ENCODE data around the gene ZNF487. TPM values are rescaled to one million over a fixed set of nuclear protein-coding genes. Genes with fewer than 3 reads are reported as not detected.
A peak's percentile ranks its signal among the peaks of the same experiment; 100 is the strongest.
"Not testable (repeated sequence)": the region's sequence is repeated elsewhere in the genome, so short reads cannot be mapped to it uniquely, and the experiment has no call there.

ZNF487 gene
- total RNA-seq = 10.6 TPM

DNA sequence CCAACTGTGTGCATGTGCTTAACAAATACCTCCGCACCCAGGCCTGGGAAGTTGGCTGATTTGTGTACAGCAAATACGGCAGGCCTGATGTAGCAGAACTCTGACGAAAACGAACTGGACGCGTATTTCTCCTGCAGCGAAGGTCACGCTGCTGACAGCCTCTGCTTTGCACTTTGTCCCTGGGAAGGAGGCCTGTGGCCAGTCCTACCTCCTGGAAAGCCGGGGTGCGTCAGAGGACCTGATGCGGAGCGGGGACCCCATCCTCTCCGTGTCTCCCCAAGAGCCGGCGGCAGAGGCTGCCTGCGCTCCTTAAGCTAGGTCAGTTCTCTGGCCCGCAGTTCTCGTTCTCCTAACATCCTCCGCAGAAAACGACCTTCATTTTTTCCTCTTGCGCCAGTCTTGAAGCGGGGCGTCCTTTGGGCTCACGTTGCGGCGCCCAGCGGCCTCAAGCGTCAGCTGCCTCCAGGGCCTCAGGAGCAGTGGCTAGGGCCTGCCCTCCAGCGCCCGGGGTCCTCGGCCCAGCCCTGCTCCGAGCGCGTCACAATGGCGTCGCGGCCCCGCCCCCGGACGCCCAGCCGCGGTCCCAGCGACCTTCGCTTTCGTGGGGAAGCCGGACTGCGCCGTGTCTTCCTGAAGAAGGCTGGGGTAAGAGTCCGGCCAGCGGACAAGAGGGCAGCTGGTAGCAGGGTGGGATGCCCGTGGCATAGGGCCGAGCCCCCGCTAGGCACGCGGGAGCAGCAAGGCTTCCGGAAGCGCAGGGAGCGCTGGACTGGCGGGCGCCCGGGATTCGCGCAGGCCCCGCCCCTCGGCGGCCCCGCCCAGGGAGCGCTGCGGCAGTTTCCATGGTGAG, at the start of gene ZNF487:
TSS of gene ZNF487 (plus strand) at position 821 of the 850 bp plus-strand sequence. CDS start 38,703 bp downstream, outside the sequence.
- FAIRE-seq (no peak), DNase-seq (ENCODE audit: low spot score in 2 of 2) (peak; percentile 92 to 93)

DNA sequence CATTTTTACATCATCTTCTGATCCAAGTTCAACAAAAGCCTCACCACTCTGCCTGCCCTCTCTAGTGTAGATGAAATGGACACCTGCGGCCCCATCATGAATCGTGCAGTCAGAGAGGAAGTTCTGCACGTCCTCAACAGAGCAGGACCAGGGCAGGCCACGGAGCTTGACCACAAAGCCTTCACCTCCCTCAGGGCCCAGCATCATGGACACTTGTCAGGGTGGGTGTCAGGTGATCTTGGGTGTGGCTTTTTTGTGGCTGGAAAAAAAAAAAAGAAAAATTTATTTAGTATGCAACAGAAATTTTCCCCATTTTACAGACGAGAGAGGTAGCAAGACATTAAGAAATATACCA, 49.3 kb upstream of the ZNF487 start:
- DNase-seq (ENCODE audit: low spot score in 2 of 2) = no peak

DNA sequence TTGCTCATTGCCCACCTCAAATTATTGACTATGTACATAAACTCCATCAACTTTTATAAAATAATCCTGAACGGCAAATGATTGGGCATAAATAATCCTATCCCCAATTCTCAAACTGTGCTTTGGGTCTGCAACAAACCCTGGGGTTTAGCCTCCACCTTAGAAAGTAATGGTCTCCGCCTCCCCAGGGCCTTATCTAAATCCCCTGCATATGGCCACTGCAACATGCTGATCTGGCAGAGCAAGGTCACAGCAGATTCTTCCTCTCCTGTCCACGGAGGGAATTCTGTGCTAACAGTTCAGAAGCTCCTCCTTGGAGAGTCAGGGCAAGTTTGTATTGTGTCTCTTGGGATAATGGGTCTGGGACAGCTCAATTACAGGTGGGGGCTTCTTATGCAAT, 47.0 kb upstream of the ZNF487 start:
- DNase-seq (ENCODE audit: low spot score in 2 of 2) (no peak), FAIRE-seq (no peak)

More for the DNA sequence above, 49.3 kb upstream of the ZNF487 start:
- FAIRE-seq = no peak

DNA sequence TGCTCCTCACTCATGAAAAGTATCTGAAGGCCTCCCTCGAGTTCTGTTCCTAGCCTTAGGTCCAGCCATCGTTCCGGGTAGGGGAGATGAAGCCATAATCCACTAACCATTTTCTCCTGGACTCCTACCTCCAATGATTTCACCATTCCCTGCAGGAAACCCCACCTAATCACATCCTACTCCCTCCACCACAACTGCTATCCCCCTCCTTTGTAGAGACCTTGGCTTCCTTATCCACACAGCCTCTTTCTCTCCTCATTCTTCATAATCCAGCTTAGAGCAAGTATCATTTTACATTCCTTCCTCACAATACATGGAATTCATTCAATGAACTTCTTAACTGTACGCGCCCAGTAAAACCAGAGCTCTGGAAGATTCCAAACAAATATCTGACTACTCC, 46.6 kb upstream of the ZNF487 start:
- DNase-seq (ENCODE audit: low spot score in 2 of 2) (no peak), FAIRE-seq (no peak)

DNA sequence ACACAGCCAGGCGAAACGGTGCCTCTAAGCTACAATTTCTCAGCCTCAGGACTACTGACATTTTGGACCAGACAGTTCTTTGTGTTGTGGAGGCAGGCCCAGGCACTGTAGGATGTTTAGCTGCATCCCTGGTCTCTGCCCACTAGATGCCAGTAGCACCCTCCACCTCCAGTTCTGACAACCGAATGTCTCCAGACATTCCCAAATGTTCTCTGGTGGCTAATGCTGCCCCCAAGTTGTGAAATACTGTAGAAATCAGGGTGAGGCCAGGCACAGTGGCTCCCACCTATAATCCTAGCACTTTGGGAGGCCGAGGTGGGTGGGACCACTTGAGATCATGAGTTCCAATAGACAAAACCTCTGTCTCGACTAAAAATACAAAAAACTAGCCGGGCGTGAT, 46.2 kb upstream of the ZNF487 start:
- FAIRE-seq (no peak), DNase-seq (ENCODE audit: low spot score in 2 of 2) (peak; percentile 48 to 53)

DNA sequence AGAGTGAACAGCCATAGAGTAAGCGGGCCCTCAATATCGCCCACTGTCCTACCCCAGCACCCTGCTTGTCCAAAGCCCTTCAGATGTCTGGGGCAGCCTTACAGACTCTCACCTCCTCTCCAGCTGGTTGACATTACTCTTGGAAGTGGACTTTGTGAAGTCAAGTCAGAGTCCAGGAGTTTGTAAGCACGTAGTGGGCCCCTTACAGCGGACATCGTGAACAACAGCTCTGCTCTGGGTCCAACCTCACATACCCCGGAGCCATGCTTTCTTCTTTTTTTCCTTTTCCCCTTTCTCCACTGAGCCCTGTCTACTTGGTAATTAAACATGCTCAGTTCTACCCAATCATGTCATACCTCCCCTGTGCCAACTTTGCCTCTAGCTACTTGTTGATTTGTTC, 45.4 kb upstream of the ZNF487 start:
- DNase-seq (ENCODE audit: low spot score in 2 of 2) (no peak), FAIRE-seq (no peak)

DNA sequence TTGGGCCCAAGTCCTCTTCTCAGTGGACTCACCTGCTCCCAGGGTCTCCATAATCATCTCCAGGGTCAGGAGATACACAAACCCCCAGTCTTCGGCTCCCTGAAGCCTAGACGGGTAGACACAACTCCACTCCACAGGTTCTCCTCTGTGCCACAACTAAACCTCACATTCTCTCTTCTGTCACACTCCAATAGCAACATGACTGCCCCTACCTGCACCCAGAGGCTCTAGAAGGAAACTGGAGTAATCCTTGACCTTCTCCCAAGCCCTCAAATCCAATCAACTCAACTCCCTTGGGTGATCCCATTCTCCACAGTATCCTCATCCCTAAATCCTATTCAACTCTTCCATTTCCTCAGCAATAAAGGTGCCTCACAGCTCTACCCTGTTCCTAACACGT, 44.2 kb upstream of the ZNF487 start:
- no peak for FAIRE-seq

DNA sequence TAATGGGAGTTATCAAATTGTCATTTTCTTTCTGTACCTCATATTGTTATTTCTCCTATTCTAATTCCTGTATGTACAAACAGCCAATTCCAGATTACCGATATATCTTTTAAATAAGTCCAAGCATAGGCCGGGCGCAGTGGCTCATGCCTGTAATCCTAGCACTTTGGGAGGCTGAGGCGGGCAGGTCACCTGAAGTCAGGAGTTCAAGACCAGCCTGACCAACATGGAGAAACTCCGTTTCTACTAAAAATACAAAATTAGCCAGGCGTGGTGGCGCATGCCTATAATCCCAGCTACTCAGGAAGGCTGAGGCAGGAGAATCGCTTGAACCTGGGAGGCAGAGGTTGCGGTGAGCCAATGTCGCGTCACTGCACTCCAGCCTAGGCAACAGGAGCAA, 43.7 kb upstream of the ZNF487 start:
- DNase-seq (ENCODE audit: low spot score in 2 of 2); FAIRE-seq: not testable (repeated sequence)

More for the DNA sequence above, 44.2 kb upstream of the ZNF487 start:
- DNase-seq (ENCODE audit: low spot score in 2 of 2) = no peak

DNA sequence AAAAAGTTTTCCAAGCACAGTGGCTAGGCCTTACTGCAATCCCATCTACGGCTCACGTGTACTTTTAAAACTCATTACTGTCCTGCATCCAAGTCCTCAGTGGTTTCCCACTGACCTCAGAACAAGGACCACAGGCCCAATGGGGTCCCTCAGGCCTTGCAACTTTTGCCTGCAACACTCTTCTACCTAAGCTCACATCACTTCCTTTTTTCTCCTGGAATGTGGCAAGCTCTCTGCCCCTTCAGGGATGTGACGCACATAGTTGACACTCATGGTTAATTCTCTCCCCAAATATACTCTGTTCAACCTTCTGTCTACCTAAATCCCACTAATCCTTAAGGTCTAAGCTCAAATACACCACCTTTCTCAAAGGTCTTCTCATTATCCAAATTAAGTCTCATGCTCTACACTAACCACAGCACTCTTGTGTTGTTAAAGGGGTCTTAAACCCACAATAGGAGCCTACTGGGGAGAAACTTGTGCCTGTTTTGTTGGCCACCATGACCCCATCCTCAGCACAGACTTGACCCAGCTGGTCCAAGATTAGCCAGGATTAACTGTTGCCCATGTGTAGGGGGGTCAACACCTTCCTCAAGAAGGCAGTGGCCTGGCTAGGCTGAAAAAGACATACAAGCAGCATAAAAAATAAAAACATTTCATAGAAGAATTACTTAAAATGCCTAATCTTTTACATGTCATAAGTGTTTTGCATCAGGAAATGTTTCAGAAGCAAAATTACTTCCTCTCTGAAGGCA, 43.1 kb upstream of the ZNF487 start:
- FAIRE-seq = no peak
- no peak for DNase-seq (ENCODE audit: low spot score in 2 of 2)

DNA sequence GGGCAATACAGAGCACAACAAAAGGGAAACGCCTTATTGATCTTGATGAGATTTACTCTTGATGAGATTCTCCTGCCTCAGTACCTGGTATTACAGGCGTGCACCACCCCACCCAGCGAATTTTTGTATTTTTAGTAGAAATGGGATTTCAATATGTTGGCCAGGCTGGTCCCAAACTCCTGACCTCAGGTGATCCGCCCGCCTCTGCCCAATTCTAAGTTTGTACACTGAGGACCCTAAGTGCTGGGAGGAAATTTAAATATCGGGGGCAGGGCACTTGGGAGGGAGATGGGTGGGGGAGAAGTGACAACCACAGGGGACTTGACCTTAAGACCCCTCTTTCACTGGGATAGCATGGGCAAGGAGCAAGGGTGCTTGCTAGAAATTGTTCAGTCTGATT, 42.0 kb upstream of the ZNF487 start:
- DNase-seq (ENCODE audit: low spot score in 2 of 2) (no peak), FAIRE-seq (no peak)

DNA sequence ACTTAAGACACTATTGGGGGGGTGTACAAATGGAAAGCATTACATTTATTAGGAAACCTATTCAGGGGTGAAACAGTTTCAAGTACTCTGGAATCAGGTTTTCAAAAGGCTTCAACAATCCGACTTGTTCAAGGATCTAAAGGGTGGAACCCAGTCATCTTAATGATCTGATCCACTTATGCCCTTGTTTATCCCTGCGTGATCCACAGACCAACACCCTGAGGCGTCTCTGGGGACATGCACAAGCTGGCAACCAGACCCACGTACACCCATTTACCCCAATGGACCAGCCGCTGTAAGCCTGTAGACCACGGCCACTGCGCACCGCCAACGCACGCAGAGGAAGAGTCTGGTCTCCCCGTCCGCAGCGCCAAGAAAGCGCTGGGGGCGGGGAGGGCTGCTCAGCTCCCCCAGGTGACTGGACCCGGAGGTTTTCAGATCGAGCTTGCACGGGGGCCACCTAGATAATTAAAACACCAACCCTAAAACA, 41.3 kb upstream of the ZNF487 start:
- no peak for FAIRE-seq
- no peak for DNase-seq (ENCODE audit: low spot score in 2 of 2)

DNA sequence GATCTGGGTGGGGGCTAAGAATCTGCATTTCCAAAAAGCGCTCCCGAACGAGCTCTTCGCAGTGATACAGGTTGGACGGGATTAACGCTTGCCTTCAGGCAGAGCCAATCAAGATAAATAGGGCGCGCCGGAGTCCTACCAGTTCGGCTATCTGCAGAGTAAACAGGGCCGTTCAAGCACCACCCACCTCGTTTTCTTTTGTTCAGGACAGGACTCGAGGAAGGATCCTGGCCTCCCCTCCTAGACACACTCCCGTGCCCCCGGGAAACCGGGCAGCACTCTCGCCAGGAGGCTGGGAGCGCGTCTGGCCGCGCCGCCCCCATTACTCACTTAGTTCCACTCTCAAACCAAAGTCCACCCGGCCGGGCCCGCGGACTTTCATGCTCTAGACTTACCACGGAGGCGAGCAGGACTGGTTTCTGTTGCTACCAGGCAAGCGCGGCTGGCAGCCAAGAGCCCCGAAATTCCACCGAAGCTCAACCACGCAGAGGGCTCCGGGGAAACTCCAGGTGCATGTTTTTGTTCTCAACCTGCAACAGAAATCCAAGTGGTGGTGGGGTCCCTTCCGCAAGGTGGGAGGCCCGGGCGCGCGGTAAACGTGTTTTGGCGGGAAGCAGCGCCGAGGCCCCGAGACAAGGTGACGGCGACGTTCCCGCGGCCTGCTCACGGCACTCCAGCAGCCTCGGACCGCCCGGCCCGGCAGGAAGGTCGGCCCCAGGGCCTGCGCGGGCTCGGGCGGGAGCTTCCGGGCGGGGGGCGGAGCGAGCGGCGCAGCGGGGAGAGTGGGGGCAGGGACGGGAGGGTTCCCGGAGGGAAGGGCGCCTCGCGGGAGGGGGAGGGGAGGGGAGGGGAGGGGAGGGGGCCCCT, 40.6 kb upstream of the ZNF487 start:
- no peak for FAIRE-seq
- DNase-seq (ENCODE audit: low spot score in 2 of 2) = peak; percentile 93 to 94

DNA sequence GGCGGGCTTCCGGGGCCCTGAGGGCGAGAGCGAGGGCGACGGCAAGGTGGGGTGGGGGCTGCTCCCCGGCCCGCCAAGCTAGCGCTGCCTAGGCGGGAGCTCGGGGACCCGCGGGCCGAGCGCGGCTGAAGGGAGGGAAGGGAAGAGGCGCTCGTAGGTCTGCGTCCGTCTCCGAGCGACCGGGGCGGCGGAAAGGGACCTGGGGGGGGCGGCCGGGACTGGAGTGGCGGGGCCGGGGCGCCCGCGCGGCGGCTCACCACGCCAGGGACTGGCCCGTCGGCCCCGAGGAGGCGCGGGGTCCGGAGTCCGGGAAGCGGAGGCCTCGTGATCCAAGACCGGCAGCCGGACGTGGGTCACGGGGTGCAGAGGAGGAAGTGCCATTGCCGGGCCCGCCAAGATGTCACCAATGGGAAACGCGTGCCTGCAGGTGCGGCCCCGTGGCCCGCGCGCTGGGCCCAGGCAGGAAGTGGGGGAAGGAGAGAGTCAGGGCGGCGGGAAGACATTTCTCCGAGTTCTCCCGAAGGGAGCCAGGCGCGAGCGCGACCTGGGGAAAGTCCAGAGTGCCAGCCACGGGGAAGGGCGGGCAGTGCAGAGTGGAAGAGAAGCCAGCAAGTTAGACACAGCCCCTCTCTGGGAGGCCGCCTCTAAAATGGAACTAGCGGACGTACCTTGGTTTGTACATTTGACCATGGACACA, 39.8 kb upstream of the ZNF487 start:
- peak; percentile 88 to 92 for DNase-seq (ENCODE audit: low spot score in 2 of 2)
- no peak for FAIRE-seq

DNA sequence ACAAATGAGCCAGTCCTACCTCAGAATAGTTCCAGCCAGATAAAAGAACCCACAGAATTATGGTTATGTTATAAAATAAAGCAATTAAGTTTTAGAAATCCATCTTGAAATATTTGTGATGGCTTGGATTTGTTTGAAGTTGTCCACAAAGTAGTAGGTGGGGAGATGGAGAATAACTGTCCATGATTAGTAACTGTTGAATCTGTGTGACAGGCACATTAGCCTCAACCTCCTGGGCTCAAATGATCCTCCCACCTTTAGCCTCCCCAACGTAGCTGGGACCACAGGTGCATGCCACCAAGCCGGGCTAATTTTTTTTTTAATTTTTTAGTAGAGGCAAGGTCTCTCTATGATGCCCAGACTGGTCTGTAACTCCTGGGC, 38.0 kb upstream of the ZNF487 start:
- FAIRE-seq = no peak
- DNase-seq (ENCODE audit: low spot score in 2 of 2) = no peak

DNA sequence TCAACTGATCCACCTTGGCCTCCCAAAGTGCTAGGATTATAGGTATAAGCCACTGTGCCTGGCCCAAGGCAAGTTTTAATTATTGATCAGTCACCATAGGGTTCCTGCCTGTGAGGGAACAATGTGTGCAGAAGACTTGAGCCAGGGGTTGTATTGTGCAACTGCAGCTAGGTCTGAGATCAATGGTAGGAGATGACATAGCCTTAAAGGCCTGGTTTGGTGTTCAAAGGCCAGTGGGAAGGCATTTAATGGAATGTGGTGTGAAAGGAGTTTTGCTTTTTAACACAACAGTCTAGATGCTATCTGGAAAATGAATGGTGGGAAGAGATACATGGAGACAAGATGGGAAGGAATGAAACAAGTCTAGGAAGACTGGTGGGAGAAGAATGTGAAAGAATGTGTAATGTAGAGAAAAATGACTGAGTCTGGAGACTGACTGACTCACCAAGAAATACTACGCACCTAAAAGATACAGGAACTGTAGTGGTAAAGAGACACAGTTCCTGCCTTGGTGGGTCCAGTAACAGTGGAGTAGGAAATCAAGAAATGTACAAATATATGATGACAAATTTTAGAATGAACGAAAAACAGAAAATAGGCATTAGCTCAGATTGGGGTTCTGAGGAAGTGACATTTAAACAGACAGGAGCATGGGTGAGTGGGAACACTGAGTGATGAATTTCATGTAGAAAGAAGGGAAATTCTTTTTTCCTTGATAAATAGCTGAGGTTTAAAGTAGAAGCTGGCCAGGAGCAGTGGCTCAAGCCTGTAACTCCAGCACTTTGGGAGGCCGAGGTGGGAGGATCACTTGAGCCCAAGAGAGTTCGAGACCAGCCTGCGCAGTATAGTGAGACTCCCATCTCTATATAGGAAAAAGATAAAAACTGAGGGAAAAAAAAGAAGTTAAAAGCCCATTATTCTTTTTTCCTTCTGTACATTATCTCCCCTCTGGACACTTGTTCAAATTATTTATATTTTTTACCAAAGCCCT, 37.3 kb upstream of the ZNF487 start:
- no peak for FAIRE-seq
- no peak for DNase-seq (ENCODE audit: low spot score in 2 of 2)

DNA sequence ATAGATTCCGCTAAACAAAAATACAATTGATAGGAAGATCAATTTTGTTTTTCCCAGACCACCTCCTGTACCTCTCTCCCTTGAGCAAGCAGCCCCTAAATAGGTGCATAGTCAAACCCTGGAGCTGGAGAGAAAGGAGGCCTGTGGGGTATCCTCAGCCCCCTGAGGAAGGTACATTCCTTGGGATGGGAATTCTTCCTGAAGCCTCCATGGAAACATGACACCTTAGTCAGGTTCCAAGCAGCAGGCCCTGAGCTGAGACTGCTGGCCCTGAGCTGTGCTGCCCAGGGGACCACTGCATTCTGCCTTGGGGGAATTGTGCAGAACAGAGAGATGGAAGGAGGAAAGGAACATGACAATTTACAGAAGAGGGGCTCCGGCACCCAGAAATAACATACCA, 35.3 kb upstream of the ZNF487 start:
- DNase-seq (ENCODE audit: low spot score in 2 of 2) = no peak
- FAIRE-seq = no peak

DNA sequence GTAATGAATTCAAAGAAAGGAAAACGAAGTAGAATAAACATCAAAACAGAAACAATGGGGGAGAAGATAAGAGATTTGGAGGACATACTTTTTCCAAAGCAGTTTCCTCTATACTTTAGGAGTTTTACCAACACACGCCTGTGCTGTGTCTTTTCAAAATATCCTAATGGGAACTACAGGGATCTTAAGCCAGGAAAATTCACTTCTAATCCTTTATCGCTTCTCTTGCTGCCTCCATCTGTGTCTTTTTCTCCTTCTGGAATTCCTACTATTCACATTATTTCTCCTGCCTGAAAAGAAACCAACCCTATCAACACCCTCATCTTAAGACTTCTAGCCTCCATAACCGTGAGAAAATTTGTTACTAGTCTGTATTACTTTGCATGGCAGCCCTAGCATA, 34.7 kb upstream of the ZNF487 start:
- FAIRE-seq = no peak
- no peak for DNase-seq (ENCODE audit: low spot score in 2 of 2)

DNA sequence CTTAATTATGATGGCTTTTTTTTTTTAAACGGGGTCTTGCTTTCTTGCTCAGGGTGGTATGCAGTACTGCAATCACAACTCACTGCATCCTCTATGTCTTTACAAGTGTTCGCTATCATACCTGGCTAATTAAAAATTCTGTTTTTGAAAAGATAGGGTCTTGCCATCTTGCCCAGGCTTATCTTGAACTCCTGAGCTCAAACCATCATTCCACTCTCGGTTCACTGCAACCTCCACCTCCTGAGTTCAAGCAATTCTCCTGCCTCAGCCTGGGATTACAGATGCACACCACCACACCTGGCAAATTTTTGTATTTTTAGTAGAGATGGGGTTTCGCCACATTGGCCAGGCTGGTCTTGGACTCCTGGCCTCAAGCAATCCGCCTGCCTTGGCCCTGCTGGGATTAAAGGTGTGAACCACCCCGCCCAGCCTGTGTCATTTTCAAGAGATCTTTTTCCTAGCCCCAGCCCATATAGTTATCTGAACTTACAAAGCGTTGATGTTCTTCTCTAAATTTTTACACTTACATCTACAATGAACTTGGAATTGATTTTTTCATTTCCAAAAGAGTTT, 33.9 kb upstream of the ZNF487 start:
- no peak for FAIRE-seq
- DNase-seq (ENCODE audit: low spot score in 2 of 2) = no peak
